ENCODE measurements around the gene PAGR1.
A peak's percentile ranks its signal among the peaks of the same experiment; 100 is the strongest.
"Not testable (repeated sequence)": the region's sequence is repeated elsewhere in the genome, so short reads cannot be mapped to it uniquely, and the experiment has no call there.

PAGR1 gene

GRCh38 chr16:29770250-29770929, 45.6 kb upstream of the PAGR1 start:
- Histone ChIP-seq H3K4me3 (ENCODE audit: low read depth, low read length) (no peak overlapping the region), H3K4me1 (ENCODE audit: control insufficient read depth, insufficient read depth, low read length) (no peaks in the 10 kb centered on the region), H3K9me3 (ENCODE audit: control insufficient read depth, insufficient read depth, low read depth, low read length) (no peaks in the 10 kb centered on the region), H3K36me3 (ENCODE audit: control insufficient read depth in 2 of 2, insufficient read depth in 1 of 2, low read length in 2 of 2) (no peaks in the 10 kb centered on the region), H3K27ac (ENCODE audit: extremely low read depth, low read depth, low read length) (no peak overlapping the region)
- POLR2A ChIA-PET: interaction anchor here (1.0 kb wide), 1 partner anchor 34 kb away, joined by 4 read pairs; no protein-coding TSS in a partner anchor
- TF ChIP-seq SP7 (tag by site-specific recombination; IDR thresholded peaks at IDR 0.05) (peak; percentile 90), ZNF335 (tag by site-specific recombination; conservative IDR thresholded peaks at IDR 0.05) (no peak), OSR2 (tag by site-specific recombination; IDR thresholded peaks at IDR 0.05) (0 out of 2 replicates have a peak, but pooled peaks have one; percentile 14), ZNF843 (tag by site-specific recombination; IDR thresholded peaks at IDR 0.05) (no peak), ZFHX2 (tag by site-specific recombination; conservative IDR thresholded peaks at IDR 0.05) (peak; percentile 86), BCL11A (tag by site-specific recombination; IDR thresholded peaks at IDR 0.05; ENCODE audit: low read depth) (no peak), ZBTB17 (tag by site-specific recombination; IDR thresholded peaks at IDR 0.05) (peak; percentile 28; the same call in 1 of the 2 replicates), ZNF629 (tag by site-specific recombination; IDR thresholded peaks at IDR 0.05) (no peak), ZNF623 (tag by site-specific recombination; IDR thresholded peaks at IDR 0.05) (no peak), ZBTB6 (tag by site-specific recombination; IDR thresholded peaks at IDR 0.05) (no peak), ZNF426 (tag by site-specific recombination; IDR thresholded peaks at IDR 0.05) (no peak), ZNF366 (tag by site-specific recombination; conservative IDR thresholded peaks at IDR 0.05) (no peak), KLF16 (tag by site-specific recombination; IDR thresholded peaks at IDR 0.05) (no peak), EGR2 (tag by site-specific recombination; IDR thresholded peaks at IDR 0.05; ENCODE audit: low read depth) (peak; percentile 95), PRDM10 (tag by site-specific recombination; IDR thresholded peaks at IDR 0.05) (0 out of 2 replicates have a peak, but pooled peaks have one; percentile 9), SALL2 (tag by site-specific recombination; IDR thresholded peaks at IDR 0.05; ENCODE audit: borderline replicate concordance) (no peak)
- CTCF ChIA-PET: interaction anchor here (0.9 kb wide), 1 partner anchor 20 kb away, joined by 6 read pairs; no protein-coding TSS in a partner anchor

GRCh38 chr16:29772330-29772729, 43.6 kb upstream of the PAGR1 start:
- H3K9me3 ChIP-seq (ENCODE audit: control insufficient read depth, insufficient read depth, low read depth, low read length); CTCF ChIA-PET; H3K27ac ChIP-seq (ENCODE audit: extremely low read depth, low read depth, low read length); H3K36me3 ChIP-seq (ENCODE audit: control insufficient read depth in 2 of 2, insufficient read depth in 1 of 2, low read length in 2 of 2); H3K4me3 ChIP-seq (ENCODE audit: low read depth, low read length); H3K4me1 ChIP-seq (ENCODE audit: control insufficient read depth, insufficient read depth, low read length): not testable (repeated sequence)
- TF ChIP-seq ZNF600 (tag by site-specific recombination; IDR thresholded peaks at IDR 0.05) (peak; percentile 47; the same call in 1 of the 2 replicates), ZBTB17 (tag by site-specific recombination; IDR thresholded peaks at IDR 0.05) (peak; percentile 48; the same call in 1 of the 2 replicates)
- POLR2A ChIA-PET: interaction anchor here (0.6 to 1.5 kb wide), 3 partner anchors 16 to 153 kb away, joined by 3 to 10 read pairs (median 4); partner anchors contain the start of gene KIF22
